Naive thymus-derived CD4-positive, alpha-beta T cell (primary cell): ENCODE results near the gene ATP6V1B1. TPM values are rescaled to one million over a fixed set of nuclear protein-coding genes. Genes with fewer than 3 reads are reported as not detected.
A peak's percentile ranks its signal among the peaks of the same experiment; 100 is the strongest.

Experiments
- ATAC-seq: fragments of 150-1000 bp; cut with Tn5 transposase; 2 replicates; pipeline ENCODE4 v1.10.0; 2021; ENCODE audit warnings: mild to moderate bottlenecking, moderate library complexity
- CTCF ChIA-PET: fragments of 350-600 bp; sonication (Branson Sonifier 250); formaldehyde crosslinking; loops from one replicate; lab custom pipeline; 2021; ENCODE audit warnings: antibody characterized with exemption; lab: Charles Lee
- POLR2A ChIA-PET: fragments of 350-600 bp; sonication (Branson Sonifier 250); formaldehyde crosslinking; loops from one replicate; lab custom pipeline; 2021; ENCODE audit warnings: antibody characterized with exemption, inconsistent platforms; lab: Charles Lee
- DNase-seq, 9 donors: peaks; one replicate each; pipeline versions ENCODE4 v3.0.0 to v3.0.0-alpha.2; 2020 to 2022; ENCODE audit warnings: mixed read lengths in 1 of 9
- H3K27ac ChIP-seq: one replicate; pipeline ENCODE4 v1.7.0; 2013; ENCODE audit warnings: mild to moderate bottlenecking, low read depth, low read length, moderate library complexity
- H3K27me3 ChIP-seq, 2 donors: one replicate each; pipeline ENCODE4 v1.7.0; 2013; ENCODE audit warnings: low read length in 2 of 2, mild to moderate bottlenecking in 2 of 2, moderate library complexity in 2 of 2; ENCODE audit not compliant: control insufficient read depth in 2 of 2, insufficient read depth in 2 of 2
- H3K36me3 ChIP-seq, 3 experiments: 1 replicate in 2 of 3; 2 replicates in 1 of 3; pipeline ENCODE4 v1.7.0; 2013; ENCODE audit warnings: low read length in 3 of 3, mild to moderate bottlenecking in 3 of 3, moderate library complexity in 1 of 3; ENCODE audit not compliant: insufficient read depth in 3 of 3, control insufficient read depth in 2 of 3
- H3K4me1 ChIP-seq, 2 donors: one replicate each; pipeline ENCODE4 v1.7.0; 2013; ENCODE audit warnings: low read length in 2 of 2, mild to moderate bottlenecking in 2 of 2, moderate library complexity in 1 of 2; ENCODE audit not compliant: control insufficient read depth in 2 of 2, insufficient read depth in 2 of 2
- H3K4me3 ChIP-seq: 2 replicates; pipeline ENCODE4 v1.7.0; 2013; ENCODE audit warnings: mild to moderate bottlenecking, low read length
- H3K9me3 ChIP-seq, 3 experiments: 1 replicate in 2 of 3; 2 replicates in 1 of 3; pipeline ENCODE4 v1.7.0; 2013; ENCODE audit warnings: low read length in 3 of 3; ENCODE audit not compliant: control insufficient read depth in 2 of 3
- H3K27ac Mint-ChIP-seq, 9 donors: one replicate each; pipeline ENCODE4 v1.8.0; 2020 to 2022; ENCODE audit warnings: mixed read lengths in 9 of 9, mild to moderate bottlenecking in 8 of 9, moderate library complexity in 5 of 9, inconsistent platforms in 2 of 9
- H3K27me3 Mint-ChIP-seq, 5 donors: one replicate each; pipeline ENCODE4 v1.8.0; 2021 to 2022; ENCODE audit warnings: mixed read lengths in 5 of 5, mild to moderate bottlenecking in 1 of 5
- H3K36me3 Mint-ChIP-seq, 5 donors: one replicate each; pipeline ENCODE4 v1.8.0; 2020 to 2022; ENCODE audit warnings: mixed read lengths in 5 of 5, mild to moderate bottlenecking in 3 of 5, inconsistent platforms in 1 of 5
- H3K4me1 Mint-ChIP-seq, 7 donors: one replicate each; pipeline ENCODE4 v1.8.0; 2020 to 2022; ENCODE audit warnings: mixed read lengths in 7 of 7, mild to moderate bottlenecking in 3 of 7, inconsistent platforms in 1 of 7
- H3K4me3 Mint-ChIP-seq, 10 donors: one replicate each; pipeline ENCODE4 v1.8.0; 2020 to 2022; ENCODE audit warnings: mild to moderate bottlenecking in 10 of 10, mixed read lengths in 10 of 10, moderate library complexity in 6 of 10, inconsistent platforms in 2 of 10
- H3K9me3 Mint-ChIP-seq, 11 donors: one replicate each; pipeline ENCODE4 v1.8.0; 2020 to 2022; ENCODE audit warnings: mixed read lengths in 11 of 11, mild to moderate bottlenecking in 4 of 11, inconsistent platforms in 1 of 11, moderate library complexity in 1 of 11
- intact Hi-C, 2 donors: fragments of 100-400 bp; cut with micrococcal nuclease; formaldehyde crosslinking; loops; one replicate each; pipeline ENCODE4 v1.15.1; 2023
- polyA plus RNA-seq, 2 donors: library from polyadenylated mRNA; unstranded; fragments of 300-500 nt; fragmentation: Illumina TruSeq; gene quantifications; one replicate each; pipeline ENCODE4 v1.2.3, GENCODE V29; 2021
- total RNA-seq, 6 experiments: library from RNA in 5 of 6; stranded (reverse) in 5 of 6; gene quantifications; 1 replicate in 5 of 6; 2 replicates in 1 of 6; pipeline ENCODE4 v1.2.3 and lab custom pipeline; 2021 to 2026

ATP6V1B1 gene
- total and polyA plus RNA-seq, 7 experiments from 2014 or later = not detected

DNA sequence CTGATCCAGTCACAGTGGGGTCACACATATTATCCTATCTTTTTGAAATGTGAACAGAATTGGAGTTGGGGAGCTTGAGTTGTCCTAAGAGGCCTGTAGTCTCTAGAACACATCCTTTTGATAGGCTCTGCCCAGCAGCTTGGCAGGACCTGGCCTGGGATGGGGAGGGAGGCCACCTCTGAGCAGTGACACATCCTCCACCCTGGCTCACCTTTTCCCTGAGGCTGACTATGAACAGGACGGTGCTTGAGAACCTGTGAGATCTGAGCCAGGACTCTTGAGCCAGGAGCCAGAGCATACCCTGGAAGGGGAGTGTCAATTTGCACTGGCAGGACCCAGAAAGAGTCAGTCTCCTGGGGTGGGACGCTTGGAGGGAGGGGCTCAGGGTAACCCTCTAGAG lies 17.7 kb upstream of the ATP6V1B1 start:
- no peaks in the 10 kb centered on the region for H3K36me3 Mint-ChIP-seq
- no peaks in the 10 kb centered on the region for H3K4me1 ChIP-seq
- peaks cover 0 to 4% (median 0%) of the 10 kb centered on the region in 11 donors for H3K9me3 Mint-ChIP-seq
- ATAC-seq = no peak
- H3K27ac ChIP-seq = no peak overlapping the region
- no peaks in the 10 kb centered on the region for H3K4me1 Mint-ChIP-seq
- DNase-seq = no peak
- H3K4me3 Mint-ChIP-seq = no peak overlapping the region
- intact Hi-C loops = no loop called here
- CTCF ChIA-PET = interaction anchor here (0.6 kb wide), 1 partner anchor 171 kb away, joined by 3 read pairs; no protein-coding TSS in a partner anchor
- H3K27ac Mint-ChIP-seq = no peak overlapping the region
- POLR2A ChIA-PET = no interaction called here
- H3K27me3 ChIP-seq = no peaks in the 10 kb centered on the region
- H3K36me3 ChIP-seq = no peaks in the 10 kb centered on the region
- no peaks in the 10 kb centered on the region for H3K9me3 ChIP-seq
- H3K4me3 ChIP-seq = no peak overlapping the region
- H3K27me3 Mint-ChIP-seq = peaks cover 25 to 50% (median 30%) of the 10 kb centered on the region in 5 donors

DNA sequence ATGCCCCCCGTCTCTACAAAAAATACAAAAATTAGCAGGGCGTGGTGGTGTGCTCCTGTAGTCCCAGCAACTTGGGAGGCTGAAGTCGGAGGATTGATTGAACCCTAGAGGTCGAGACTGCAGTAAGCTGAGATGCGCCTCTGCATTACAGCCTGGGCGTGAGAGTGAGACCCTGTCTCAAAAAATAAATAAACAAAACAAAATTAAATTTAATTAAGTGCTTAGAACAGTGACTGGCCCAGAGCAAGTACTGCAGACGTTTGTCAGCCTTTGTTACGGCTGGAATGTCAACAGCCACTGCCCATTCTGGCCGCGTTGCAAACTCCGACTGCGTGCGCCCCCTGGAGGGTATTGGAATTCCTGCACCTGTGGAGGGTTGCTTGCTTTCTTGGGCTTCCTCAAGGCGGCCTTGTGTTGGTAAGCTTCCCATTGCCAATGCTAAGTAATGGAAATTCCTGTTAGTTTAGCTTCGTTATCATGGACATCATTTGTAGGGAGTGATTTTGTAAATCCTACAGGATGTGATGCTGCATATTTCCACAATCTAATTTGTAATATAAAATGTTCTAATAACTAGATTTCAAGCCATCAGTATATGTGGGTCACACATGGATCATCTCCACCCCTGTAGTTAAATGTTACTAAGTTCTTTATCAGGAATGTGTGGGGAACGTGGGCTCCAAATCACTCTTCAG lies 15.9 kb upstream of the ATP6V1B1 start:
- no peak overlapping the region for H3K4me3 Mint-ChIP-seq

DNA sequence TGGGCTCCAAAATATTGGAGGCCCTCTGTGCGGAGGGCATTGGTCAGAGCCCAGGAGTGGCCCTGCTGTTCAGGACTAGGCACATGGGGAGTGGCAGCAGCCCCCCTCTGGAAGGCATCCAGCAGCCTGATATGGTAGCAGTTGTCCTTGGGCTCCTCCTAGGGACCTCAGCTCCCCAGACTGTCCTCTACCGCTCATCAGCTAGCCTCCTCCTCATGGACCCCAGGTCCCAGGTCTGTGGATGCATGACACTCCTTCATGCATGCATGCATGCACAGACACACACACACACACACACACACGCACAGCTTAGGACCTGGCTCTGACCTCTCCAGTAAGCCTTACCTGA lies 15.4 kb upstream of the ATP6V1B1 start:
- CTCF ChIA-PET = interaction anchor here (0.5 to 1.7 kb wide), 7 partner anchors 9 to 135 kb away, joined by 3 to 6 read pairs (median 4); no protein-coding TSS in a partner anchor
- Histone ChIP-seq H3K9me3 (no peaks in the 10 kb centered on the region), H3K4me1 (no peaks in the 10 kb centered on the region), H3K36me3 (no peaks in the 10 kb centered on the region), H3K27ac (no peak overlapping the region), H3K4me3 (no peak overlapping the region), H3K27me3 (no peaks in the 10 kb centered on the region)
- DNase-seq (no peak), ATAC-seq (no peak)
- H3K36me3 Mint-ChIP-seq = no peaks in the 10 kb centered on the region
- peaks cover 22 to 39% (median 25%) of the 10 kb centered on the region in 5 donors for H3K27me3 Mint-ChIP-seq
- H3K27ac Mint-ChIP-seq = no peak overlapping the region
- POLR2A ChIA-PET = no interaction called here
- no peak overlapping the region for H3K4me3 Mint-ChIP-seq
- intact Hi-C loops = loop anchor here (1.0 kb wide), 5 partner anchors 49 to 616 kb away; no protein-coding TSS in a partner anchor
- H3K9me3 Mint-ChIP-seq = peaks cover 0 to 4% (median 0%) of the 10 kb centered on the region in 11 donors
- no peaks in the 10 kb centered on the region for H3K4me1 Mint-ChIP-seq

More for the DNA sequence above, 15.9 kb upstream of the ATP6V1B1 start:
- CTCF ChIA-PET = interaction anchor here (0.6 to 1.7 kb wide), 6 partner anchors 9 to 135 kb away, joined by 3 to 6 read pairs (median 4); no protein-coding TSS in a partner anchor
- ATAC-seq (peak; percentile 86), DNase-seq (peak; percentile 28 to 78 (median 61))
- Histone ChIP-seq H3K4me3 (no peak overlapping the region), H3K27ac (no peak overlapping the region), H3K36me3 (no peaks in the 10 kb centered on the region), H3K4me1 (no peaks in the 10 kb centered on the region), H3K27me3 (no peaks in the 10 kb centered on the region), H3K9me3 (no peaks in the 10 kb centered on the region)
- Mint-ChIP-seq H3K9me3 (peaks cover 0 to 4% (median 0%) of the 10 kb centered on the region in 11 donors), H3K4me1 (no peaks in the 10 kb centered on the region), H3K27me3 (peaks cover 25 to 43% (median 27%) of the 10 kb centered on the region in 5 donors), H3K27ac (no peak overlapping the region), H3K36me3 (no peaks in the 10 kb centered on the region)
- POLR2A ChIA-PET = interaction anchor here (0.6 kb wide), 1 partner anchor 22 kb away, joined by 3 read pairs; no protein-coding TSS in a partner anchor
- intact Hi-C loops = loop anchor here (1.0 kb wide), 5 partner anchors 49 to 616 kb away; no protein-coding TSS in a partner anchor

DNA sequence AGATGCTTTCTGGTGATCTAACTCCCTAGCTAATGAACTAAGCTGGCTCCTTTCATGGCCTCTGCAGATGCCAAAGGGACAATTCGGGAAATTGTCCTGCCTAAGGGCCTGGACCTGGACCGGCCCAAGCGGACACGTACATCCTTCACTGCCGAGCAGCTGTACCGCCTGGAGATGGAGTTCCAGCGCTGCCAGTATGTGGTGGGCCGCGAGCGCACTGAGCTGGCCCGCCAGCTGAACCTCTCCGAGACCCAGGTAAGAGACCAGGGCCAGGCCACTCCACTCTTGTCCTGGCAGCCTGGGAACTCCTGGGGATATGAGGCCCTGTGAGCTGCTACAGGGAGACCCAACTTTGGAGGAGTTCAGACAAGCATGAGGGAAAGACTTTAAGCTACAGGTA lies 14.7 kb upstream of the ATP6V1B1 start:
- intact Hi-C loops = no loop called here
- H3K9me3 Mint-ChIP-seq = peaks cover 0 to 4% (median 0%) of the 10 kb centered on the region in 11 donors
- DNase-seq (no peak), ATAC-seq (no peak)
- ChIA-PET CTCF (interaction anchor here (0.7 to 1.9 kb wide), 6 partner anchors 14 to 264 kb away, joined by 3 to 8 read pairs (median 4); no protein-coding TSS in a partner anchor), POLR2A (no interaction called here)
- peaks cover 19 to 33% (median 22%) of the 10 kb centered on the region in 5 donors for H3K27me3 Mint-ChIP-seq
- no peaks in the 10 kb centered on the region for H3K36me3 Mint-ChIP-seq
- no peaks in the 10 kb centered on the region for H3K4me1 ChIP-seq
- H3K4me1 Mint-ChIP-seq = no peaks in the 10 kb centered on the region
- H3K9me3 ChIP-seq = no peaks in the 10 kb centered on the region
- no peak overlapping the region for H3K27ac Mint-ChIP-seq
- H3K4me3 Mint-ChIP-seq = no peak overlapping the region
- no peaks in the 10 kb centered on the region for H3K36me3 ChIP-seq
- H3K27ac ChIP-seq = no peak overlapping the region
- no peak overlapping the region for H3K4me3 ChIP-seq
- H3K27me3 ChIP-seq = no peaks in the 10 kb centered on the region

DNA sequence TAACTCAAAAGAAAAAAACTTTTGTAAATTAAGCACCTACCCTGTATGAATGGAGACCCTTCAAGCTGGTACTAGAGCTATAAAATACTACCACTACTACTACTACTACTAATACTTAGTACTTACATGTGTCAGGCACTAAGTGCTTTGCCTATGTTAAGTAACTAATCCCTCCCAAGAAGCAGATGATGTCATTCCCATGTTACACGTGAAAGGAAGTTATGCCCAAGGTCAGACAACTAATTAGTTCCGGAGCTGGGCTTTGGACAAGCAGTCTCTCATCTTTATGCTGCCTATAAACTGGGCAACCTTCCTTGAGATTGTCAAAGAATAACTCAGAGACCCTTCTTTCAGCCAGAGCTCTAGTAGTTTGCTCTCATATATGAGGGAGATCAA lies 13.9 kb upstream of the ATP6V1B1 start:
- peaks cover 12 to 26% (median 18%) of the 10 kb centered on the region in 5 donors for H3K27me3 Mint-ChIP-seq
- no peak overlapping the region for H3K27ac ChIP-seq
- no peak for ATAC-seq
- H3K36me3 Mint-ChIP-seq = no peaks in the 10 kb centered on the region
- no peaks in the 10 kb centered on the region for H3K36me3 ChIP-seq
- no peaks in the 10 kb centered on the region for H3K4me1 ChIP-seq
- H3K27me3 ChIP-seq = no peaks in the 10 kb centered on the region
- DNase-seq = no peak
- intact Hi-C loops = no loop called here
- ChIA-PET CTCF (interaction anchor here (1.2 to 2.6 kb wide), 4 partner anchors 26 to 265 kb away, joined by 4 to 8 read pairs (median 6); no protein-coding TSS in a partner anchor), POLR2A (no interaction called here)
- H3K27ac Mint-ChIP-seq = no peak overlapping the region
- no peaks in the 10 kb centered on the region for H3K4me1 Mint-ChIP-seq
- no peak overlapping the region for H3K4me3 ChIP-seq
- no peaks in the 10 kb centered on the region for H3K9me3 ChIP-seq
- peaks cover 0 to 4% (median 0%) of the 10 kb centered on the region in 11 donors for H3K9me3 Mint-ChIP-seq
- H3K4me3 Mint-ChIP-seq = no peak overlapping the region

DNA sequence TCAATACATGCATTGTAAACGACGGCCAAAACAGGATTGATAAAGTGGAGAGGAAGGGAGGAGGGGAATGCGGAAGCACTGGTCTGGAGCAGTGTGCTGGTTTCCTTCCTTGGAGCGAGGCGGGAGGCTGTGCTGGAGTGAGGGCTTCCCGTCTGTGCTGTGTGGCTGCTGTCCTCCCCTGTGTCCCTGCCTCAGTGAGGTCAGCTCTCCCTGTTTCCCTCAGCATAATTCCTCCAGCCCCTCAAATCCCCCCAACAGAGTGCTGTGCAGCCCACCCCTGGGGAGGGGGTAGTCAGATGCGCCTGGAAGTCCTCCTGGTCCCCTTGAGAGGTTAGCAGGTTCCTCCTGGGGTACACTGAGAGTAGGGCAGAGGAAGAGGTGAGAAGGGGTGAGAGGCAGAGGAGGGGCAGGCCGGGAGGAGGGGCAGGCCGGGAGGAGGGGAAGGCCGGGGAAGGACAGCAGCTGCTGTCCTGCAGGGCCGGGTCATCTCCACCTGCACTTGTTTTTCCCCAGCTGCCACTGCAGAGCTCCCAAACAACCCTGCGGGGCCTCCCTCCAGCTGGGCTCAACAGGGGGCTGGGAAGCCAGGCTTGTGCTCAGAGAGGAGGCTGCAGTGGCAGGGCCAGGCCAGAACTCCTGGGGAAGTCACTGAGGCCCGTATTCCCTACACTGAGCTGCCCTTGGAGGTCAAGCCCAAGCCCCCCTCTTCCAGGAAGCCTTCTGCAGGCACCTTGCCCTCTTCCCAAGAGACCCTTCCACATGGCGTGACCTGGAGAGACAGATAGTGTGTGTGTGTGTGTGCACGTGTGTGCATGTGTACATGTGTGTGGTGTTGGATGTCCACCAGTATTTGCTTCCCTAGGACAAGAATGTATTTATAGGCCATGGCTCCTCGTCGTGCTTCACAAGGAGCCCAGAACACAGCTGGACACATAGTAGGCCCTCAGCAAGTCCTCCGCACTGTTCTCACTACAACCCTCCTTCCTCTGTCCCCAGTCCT lies 13.2 kb upstream of the ATP6V1B1 start:
- Mint-ChIP-seq H3K27ac (no peak overlapping the region), H3K9me3 (peaks cover 0 to 2% (median 0%) of the 10 kb centered on the region in 11 donors), H3K36me3 (no peaks in the 10 kb centered on the region), H3K4me1 (no peaks in the 10 kb centered on the region), H3K27me3 (peaks cover 9 to 23% (median 15%) of the 10 kb centered on the region in 5 donors), H3K4me3 (no peak overlapping the region)
- no peak for ATAC-seq
- Histone ChIP-seq H3K27ac (no peak overlapping the region), H3K27me3 (no peaks in the 10 kb centered on the region), H3K36me3 (no peaks in the 10 kb centered on the region), H3K4me3 (no peak overlapping the region), H3K9me3 (no peaks in the 10 kb centered on the region), H3K4me1 (no peaks in the 10 kb centered on the region)
- intact Hi-C loops = no loop called here
- CTCF ChIA-PET = interaction anchor here (1.8 to 2.6 kb wide), 3 partner anchors 26 to 266 kb away, joined by 5 to 8 read pairs (median 7); no protein-coding TSS in a partner anchor
- POLR2A ChIA-PET = no interaction called here
- DNase-seq = no peak
